H9 (cell line): ENCODE data around the gene HEATR5B. TPM values are rescaled to one million over a fixed set of nuclear protein-coding genes. Genes with fewer than 3 reads are reported as not detected.

Experiments used
- DNase-seq: peaks from one replicate; pipeline ENCODE4 v3.0.0-alpha.2; 2017
- H2AFZ ChIP-seq: one replicate; pipeline ENCODE4 v1.6.1; 2013; ENCODE audit warnings: mild to moderate bottlenecking, low read length, control low read depth, moderate library complexity
- H2AK5ac ChIP-seq: 2 replicates; pipeline ENCODE4 v1.6.1; 2013; ENCODE audit warnings: low read length, control low read depth, mixed read lengths; ENCODE audit not compliant: insufficient read length
- H2BK120ac ChIP-seq: one replicate; pipeline ENCODE4 v1.6.1; 2013; ENCODE audit warnings: low read depth, mild to moderate bottlenecking, low read length, control low read depth, inconsistent platforms; ENCODE audit not compliant: poor library complexity, severe bottlenecking
- H2BK12ac ChIP-seq: 2 replicates; pipeline ENCODE4 v1.6.1; 2013; ENCODE audit warnings: low read length, control low read depth, mixed read lengths, low read depth; ENCODE audit not compliant: insufficient read length
- H2BK15ac ChIP-seq: 2 replicates; pipeline ENCODE4 v1.6.1; 2013; ENCODE audit warnings: low read depth, low read length, control low read depth
- H2BK20ac ChIP-seq: one replicate; pipeline ENCODE4 v1.6.1; 2013; ENCODE audit warnings: low read depth, mild to moderate bottlenecking, low read length, control low read depth, inconsistent platforms; ENCODE audit not compliant: poor library complexity, severe bottlenecking
- H2BK5ac ChIP-seq: 2 replicates; pipeline ENCODE4 v1.6.1; 2013; ENCODE audit warnings: low read length, control low read depth, mixed read lengths; ENCODE audit not compliant: insufficient read length
- H3K14ac ChIP-seq: 2 replicates; pipeline ENCODE4 v1.6.1; 2013; ENCODE audit warnings: low read length, control low read depth; ENCODE audit not compliant: insufficient read depth
- H3K18ac ChIP-seq: 2 replicates; pipeline ENCODE4 v1.6.1; 2013; ENCODE audit warnings: low read depth, mild to moderate bottlenecking, mixed read lengths, low read length, control low read depth; ENCODE audit not compliant: insufficient read length
- H3K23ac ChIP-seq: 2 replicates; pipeline ENCODE4 v1.6.1; 2013; ENCODE audit warnings: low read length, control low read depth, mixed read lengths, low read depth; ENCODE audit not compliant: insufficient read length
- H3K23me2 ChIP-seq: 2 replicates; pipeline ENCODE4 v1.6.1; 2013; ENCODE audit warnings: low read depth, mild to moderate bottlenecking, mixed read lengths, low read length, control low read depth; ENCODE audit not compliant: insufficient read length, poor library complexity, severe bottlenecking
- H3K27ac ChIP-seq: 2 replicates; pipeline ENCODE4 v1.5.1; 2013; ENCODE audit warnings: low read length, control low read depth, mixed read lengths, low read depth; ENCODE audit not compliant: insufficient read length
- H3K27me3 ChIP-seq: 2 replicates; pipeline ENCODE4 v1.6.1; 2013; ENCODE audit warnings: low read length, control low read depth, inconsistent platforms; ENCODE audit not compliant: insufficient read depth
- H3K4ac ChIP-seq: 2 replicates; pipeline ENCODE4 v1.6.1; 2013; ENCODE audit warnings: low read depth, mild to moderate bottlenecking, control low read depth, inconsistent platforms, low read length, moderate library complexity
- H3K4me1 ChIP-seq: 2 replicates; pipeline ENCODE4 v1.6.1; 2013; ENCODE audit warnings: low read length, control low read depth, inconsistent platforms; ENCODE audit not compliant: insufficient read depth
- H3K4me2 ChIP-seq: 2 replicates; pipeline ENCODE4 v1.6.1; 2013; ENCODE audit warnings: low read length, control low read depth, mixed read lengths; ENCODE audit not compliant: insufficient read length, insufficient read depth
- H3K56ac ChIP-seq: 2 replicates; pipeline ENCODE4 v1.6.1; 2013; ENCODE audit warnings: low read depth, mild to moderate bottlenecking, mixed read lengths, low read length, control low read depth; ENCODE audit not compliant: insufficient read length
- H3K79me1 ChIP-seq: 2 replicates; pipeline ENCODE4 v1.6.1; 2013; ENCODE audit warnings: low read depth, mild to moderate bottlenecking, moderate library complexity, low read length, control low read depth, inconsistent platforms; ENCODE audit not compliant: insufficient read depth, poor library complexity, severe bottlenecking
- H3K79me2 ChIP-seq: 2 replicates; pipeline ENCODE4 v1.6.1; 2013; ENCODE audit warnings: low read length, control low read depth, inconsistent platforms; ENCODE audit not compliant: insufficient read depth
- H3K9ac ChIP-seq: 2 replicates; pipeline ENCODE4 v1.6.1; 2013; ENCODE audit warnings: low read length, control low read depth, mixed read lengths; ENCODE audit not compliant: insufficient read length; ENCODE audit errors: extremely low read depth
- H3K9me3 ChIP-seq: one replicate; pipeline ENCODE4 v1.6.1; 2013; ENCODE audit warnings: low read depth, low read length, inconsistent platforms; ENCODE audit not compliant: control insufficient read depth
- H3T11ph ChIP-seq: one replicate; pipeline ENCODE4 v1.6.1; 2013; ENCODE audit warnings: mild to moderate bottlenecking, low read length, control low read depth, inconsistent platforms
- H4K20me1 ChIP-seq: one replicate; pipeline ENCODE4 v1.6.1; 2013; ENCODE audit not compliant: control insufficient read depth, insufficient read length, insufficient read depth
- H4K5ac ChIP-seq: 2 replicates; pipeline ENCODE4 v1.6.1; 2013; ENCODE audit warnings: low read depth, mild to moderate bottlenecking, mixed read lengths, low read length, control low read depth; ENCODE audit not compliant: insufficient read length
- H4K8ac ChIP-seq: replicated peaks from 2 replicates; pipeline ENCODE4 v1.6.1; 2013; ENCODE audit warnings: low read length, control low read depth, mixed read lengths, low read depth; ENCODE audit not compliant: insufficient read length
- H4K91ac ChIP-seq: 2 replicates; pipeline ENCODE4 v1.6.1; 2013; ENCODE audit warnings: low read depth, mild to moderate bottlenecking, moderate library complexity, mixed read lengths, low read length, control low read depth; ENCODE audit not compliant: insufficient read length
- H3K27ac Mint-ChIP-seq, 3 experiments: 2 replicates in 2 of 3; 3 replicates in 1 of 3; pipeline ENCODE4 v1.8.0; 2020 to 2021; ENCODE audit warnings: mixed read lengths in 3 of 3, mild to moderate bottlenecking in 1 of 3, moderate library complexity in 1 of 3
- H3K27me3 Mint-ChIP-seq: 2 replicates; pipeline ENCODE4 v1.8.0; 2021; ENCODE audit warnings: low read depth, mild to moderate bottlenecking, moderate library complexity, mixed read lengths
- H3K36me3 Mint-ChIP-seq, 3 experiments: 2 replicates in 2 of 3; 3 replicates in 1 of 3; pipeline ENCODE4 v1.8.0; 2020 to 2021; ENCODE audit warnings: low read depth in 3 of 3, mixed read lengths in 3 of 3; ENCODE audit not compliant: insufficient read depth in 1 of 3
- H3K4me1 Mint-ChIP-seq, 2 experiments: 2 replicates each; pipeline ENCODE4 v1.8.0; 2020; ENCODE audit warnings: mixed read lengths in 2 of 2
- H3K4me3 Mint-ChIP-seq, 2 experiments: 2 replicates in 1 of 2; 3 replicates in 1 of 2; pipeline ENCODE4 v1.8.0; 2020 to 2021; ENCODE audit warnings: mild to moderate bottlenecking in 2 of 2, mixed read lengths in 2 of 2, moderate library complexity in 1 of 2
- H3K9me3 Mint-ChIP-seq, 2 experiments: 2 replicates in 1 of 2; 3 replicates in 1 of 2; pipeline ENCODE4 v1.8.0; 2020; ENCODE audit warnings: mild to moderate bottlenecking in 2 of 2, mixed read lengths in 2 of 2, moderate library complexity in 1 of 2
- CTCF ChIP-seq: fragments of 200-600 bp; sonication (generic); conservative IDR thresholded peaks from 3 replicates; pipeline ENCODE4 v1.8.0; 2021; ENCODE audit warnings: antibody characterized with exemption, mild to moderate bottlenecking
- WGBS: extraction: QIAGEN DNeasy Blood & Tissue Kit; methylation state at CpG from one replicate; pipeline ENCODE4 v1.1.7; 2013; ENCODE audit warnings: missing lambda C conversion rate, low lambda C conversion rate, mixed read lengths; ENCODE audit not compliant: insufficient read length; ENCODE audit errors: extremely low coverage; 5-methylcytosine and 5-hydroxymethylcytosine counted together
- total RNA-seq: library from RNA; stranded (reverse); gene quantifications from 2 replicates; pipeline ENCODE4 v1.2.1, GENCODE V29; 2021

HEATR5B gene
- total RNA-seq, 1 experiment from 2014 or later, result 14.0 TPM

- Histone ChIP-seq H4K91ac (no peak overlapping the region), H3K9ac (no peak overlapping the region), H3K4ac (no peak overlapping the region), H3K56ac (no peak overlapping the region), H3K14ac (no peak overlapping the region), H2AK5ac (no peak overlapping the region), H2BK15ac (no peak overlapping the region), H3K23ac (no peak overlapping the region), H3K9me3 (no peaks in the 10 kb centered on the region), H3K4me2 (no peak overlapping the region), H3K27ac (no peak overlapping the region), H3K79me2 (no peaks in the 10 kb centered on the region), H3K23me2 (no peaks in the 10 kb centered on the region), H3K79me1 (no peaks in the 10 kb centered on the region), H3K18ac (no peak overlapping the region), H2BK120ac (no peak overlapping the region), H2AFZ (no peak overlapping the region), H4K5ac (no peak overlapping the region), H3T11ph (no peak overlapping the region), H2BK20ac (no peak overlapping the region), H3K27me3 (no peaks in the 10 kb centered on the region), H3K4me1 (no peaks in the 10 kb centered on the region), H4K8ac (no peak overlapping the region), H4K20me1 (no peaks in the 10 kb centered on the region), H2BK5ac (no peak overlapping the region), H2BK12ac (no peak overlapping the region)
- Mint-ChIP-seq H3K9me3 (no peaks in the 10 kb centered on the region), H3K4me3 (no peak overlapping the region), H3K27me3 (no peaks in the 10 kb centered on the region), H3K27ac (no peak overlapping the region), H3K36me3 (peaks cover 11 to 54% (median 44%) of the 10 kb centered on the region in 3 experiments; a peak in 6 of 7 replicates), H3K4me1 (no peaks in the 10 kb centered on the region)
- no peak for DNase-seq
- no CpG with 5 or more reads among the region's 1 CpG for WGBS
- TF ChIP-seq CTCF, result no peak
Observed at GRCh38 chr2:37117566-37117965, 33.4 kb upstream of the HEATR5B start.
